Activated CD4-positive, alpha-beta T cell treated with anti-CD3 and anti-CD28 coated beads for 1 hour (primary cell): ENCODE results near the gene ASTN2.

Experiments
- DNase-seq: peaks from one replicate; pipeline ENCODE4 v3.0.0-alpha.2; 2020

ASTN2 gene

GRCh38 chr9:117414906-117415331 lies at the start of gene ASTN2:
TSS of gene ASTN2 (minus strand) at chr9:117415057. CDS start at chr9:117414938, 119 bp downstream.
- DNase-seq = no peak

GRCh38 chr9:117462861-117463260 lies 48.0 kb upstream of the ASTN2 start:
- no peak for DNase-seq

GRCh38 chr9:117461386-117461785 lies 46.5 kb upstream of the ASTN2 start:
- DNase-seq = no peak

- DNase-seq = no peak
Measured at GRCh38 chr9:117460743-117461142, 45.9 kb upstream of the ASTN2 start.

- no peak for DNase-seq
Measured at GRCh38 chr9:117459913-117460312, 45.1 kb upstream of the ASTN2 start.

- DNase-seq = no peak
Measured at GRCh38 chr9:117458066-117458465, 43.2 kb upstream of the ASTN2 start.

- DNase-seq = no peak
Measured at GRCh38 chr9:117454711-117455110, 39.9 kb upstream of the ASTN2 start.

- no peak for DNase-seq
Measured at GRCh38 chr9:117453737-117454136, 38.9 kb upstream of the ASTN2 start.

- DNase-seq = no peak
Measured at GRCh38 chr9:117451311-117451710, 36.5 kb upstream of the ASTN2 start.

GRCh38 chr9:117448066-117448465 lies 33.2 kb upstream of the ASTN2 start:
- no peak for DNase-seq

GRCh38 chr9:117445631-117446030 lies 30.8 kb upstream of the ASTN2 start:
- DNase-seq = no peak

GRCh38 chr9:117444501-117444900 lies 29.6 kb upstream of the ASTN2 start:
- no peak for DNase-seq

- no peak for DNase-seq
Measured at GRCh38 chr9:117437283-117437682, 22.4 kb upstream of the ASTN2 start.

- DNase-seq = no peak
Measured at GRCh38 chr9:117435630-117436261, 20.9 kb upstream of the ASTN2 start.

GRCh38 chr9:117434566-117434965 lies 19.7 kb upstream of the ASTN2 start:
- no peak for DNase-seq

- no peak for DNase-seq
Measured at GRCh38 chr9:117430813-117431212, 16.0 kb upstream of the ASTN2 start.

- DNase-seq = no peak
Measured at GRCh38 chr9:117427357-117427913, 12.6 kb upstream of the ASTN2 start.

- no peak for DNase-seq
Measured at GRCh38 chr9:117425566-117425965, 10.7 kb upstream of the ASTN2 start.

- DNase-seq = no peak
Measured at GRCh38 chr9:117424291-117424690, 9.4 kb upstream of the ASTN2 start.

GRCh38 chr9:117418111-117418510 lies 3.3 kb upstream of the ASTN2 start:
- no peak for DNase-seq

- no peak for DNase-seq
Measured at GRCh38 chr9:117416856-117417255, 2.0 kb upstream of the ASTN2 start.

GRCh38 chr9:117415358-117415914 lies 579 bp upstream of the ASTN2 start:
- DNase-seq = no peak

- DNase-seq = no peak
Measured at GRCh38 chr9:117414220-117414905, 494 bp downstream of the ASTN2 start.
